SK-N-SH (cell line): ENCODE results near the gene MUSK. TPM values are rescaled to one million over a fixed set of nuclear protein-coding genes. Genes with fewer than 3 reads are reported as not detected.

Experiments
- CTCF ChIA-PET: fragments of 300-600, 350-600 bp; formaldehyde crosslinking; extraction: SDS; loops from one replicate; lab custom pipeline; 2021; lab: Yijun Ruan, JAX
- POLR2A ChIA-PET: fragments of 350-600 bp; sonication (Branson Sonifier 250); formaldehyde crosslinking; extraction: SDS; loops from one replicate; lab custom pipeline; 2020; ENCODE audit warnings: antibody characterized with exemption, inconsistent platforms; lab: Yijun Ruan, JAX
- DNase-seq: peaks from one replicate; pipeline ENCODE4 v3.0.0; 2012
- H2AFZ ChIP-seq: fragments of 200-600 bp; sonication (generic); 2 replicates; pipeline ENCODE4 v1.8.1; 2016; ENCODE audit warnings: antibody characterized with exemption, mild to moderate bottlenecking, low read depth
- H3F3A ChIP-seq: fragments of 200-600 bp; sonication (generic); replicated peaks from 2 replicates; pipeline ENCODE3; 2016; ENCODE audit warnings: antibody characterized with exemption, mild to moderate bottlenecking; ENCODE audit not compliant: insufficient read depth
- H3K27ac ChIP-seq, 2 experiments: fragments of 200-500 bp in 1 of 2; fragments of 200-600 bp in 1 of 2; sonication (Bioruptor generic) in 1 of 2; sonication (generic), shearing (Covaris generic) in 1 of 2; 2 replicates each; pipeline versions ENCODE4 v1.5.1 to v1.6.1; 2014 to 2016; ENCODE audit warnings: low read depth in 2 of 2, inconsistent platforms in 1 of 2, low read length in 1 of 2, mild to moderate bottlenecking in 1 of 2, mixed read lengths in 1 of 2
- H3K27me3 ChIP-seq: fragments of 200-600 bp; sonication (generic), shearing (Covaris generic); 2 replicates; pipeline ENCODE4 v1.6.1; 2016; ENCODE audit warnings: mixed run types; ENCODE audit not compliant: insufficient read depth
- H3K36me3 ChIP-seq, 2 experiments: fragments of 200-500 bp in 1 of 2; fragments of 200-600 bp in 1 of 2; sonication (Bioruptor generic) in 1 of 2; sonication (generic) in 1 of 2; replicated peaks in 1 of 2; 2 replicates each; pipeline versions ENCODE3 to v1.5.1; 2014 to 2016; ENCODE audit warnings: low read length in 1 of 2, mild to moderate bottlenecking in 1 of 2; ENCODE audit not compliant: insufficient read depth in 2 of 2, control insufficient read depth in 1 of 2
- H3K4me1 ChIP-seq, 2 experiments: fragments of 200-500 bp in 1 of 2; fragments of 200-600 bp in 1 of 2; sonication (Bioruptor generic) in 1 of 2; sonication (generic), shearing (Covaris generic) in 1 of 2; 2 replicates each; pipeline versions ENCODE4 v1.5.1 to v1.6.1; 2014 to 2016; ENCODE audit warnings: low read depth in 1 of 2, low read length in 1 of 2, mixed run types in 1 of 2; ENCODE audit not compliant: insufficient read depth in 2 of 2, control insufficient read depth in 1 of 2
- H3K4me2 ChIP-seq: fragments of 200-600 bp; sonication (generic), shearing (Covaris generic); 2 replicates; pipeline ENCODE4 v1.6.1; 2017; ENCODE audit warnings: mixed run types
- H3K4me3 ChIP-seq, 2 experiments: fragments of 200-500 bp in 1 of 2; fragments of 200-600 bp in 1 of 2; sonication (Bioruptor generic) in 1 of 2; sonication (generic), shearing (Covaris generic) in 1 of 2; 2 replicates each; pipeline versions ENCODE4 v1.5.1 to v1.8.1; 2014 to 2016; ENCODE audit warnings: low read depth in 2 of 2, inconsistent platforms in 1 of 2, low read length in 1 of 2, mild to moderate bottlenecking in 1 of 2, mixed read lengths in 1 of 2, moderate library complexity in 1 of 2
- H3K79me2 ChIP-seq: fragments of 200-600 bp; sonication (generic); 2 replicates; pipeline ENCODE4 v1.8.1; 2017; ENCODE audit warnings: mild to moderate bottlenecking; ENCODE audit not compliant: insufficient read depth
- H3K9ac ChIP-seq: fragments of 200-600 bp; sonication (generic); 2 replicates; pipeline ENCODE4 v1.6.1; 2017; ENCODE audit warnings: mixed run types
- H3K9me2 ChIP-seq: fragments of 200-600 bp; sonication (generic); 2 replicates; pipeline ENCODE4 v1.6.1; 2017; ENCODE audit warnings: mixed run types
- H3K9me3 ChIP-seq: fragments of 200-600 bp; sonication (generic); 2 replicates; pipeline ENCODE4 v1.6.1; 2017; ENCODE audit warnings: mixed run types, mild to moderate bottlenecking, moderate library complexity
- H4K20me1 ChIP-seq: fragments of 200-600 bp; sonication (generic); 2 replicates; pipeline ENCODE4 v1.6.1; 2017; ENCODE audit warnings: mild to moderate bottlenecking, mixed run types; ENCODE audit not compliant: insufficient read depth
- CHD2 ChIP-seq: fragments of 150-350 bp; IDR thresholded peaks from 2 replicates; pipeline ENCODE4 v1.6.1; 2018; ENCODE audit warnings: low read length; ENCODE audit not compliant: partially characterized antibody
- ELF1 ChIP-seq: IDR thresholded peaks from 2 replicates; pipeline ENCODE4 v1.4.0; 2012
- EZH2phosphoT487 ChIP-seq: fragments of 200-600 bp; sonication (generic); IDR thresholded peaks from 2 replicates; pipeline ENCODE4 v1.6.1; 2017; ENCODE audit warnings: low read depth, mixed run types, mild to moderate bottlenecking, antibody characterized with exemption, moderate library complexity, borderline replicate concordance
- FOSL2 ChIP-seq: IDR thresholded peaks from 2 replicates; pipeline ENCODE4 v1.4.0; 2012; ENCODE audit warnings: low read depth, mild to moderate bottlenecking, moderate library complexity, borderline replicate concordance
- FOXJ3 ChIP-seq: sonication (generic); formaldehyde crosslinking; IDR thresholded peaks from 2 replicates; pipeline ENCODE4 v1.5.1; 2020; ENCODE audit warnings: mild to moderate bottlenecking, missing genetic modification reagents
- FOXM1 ChIP-seq: IDR thresholded peaks from 2 replicates; pipeline ENCODE4 v1.4.0; 2012; ENCODE audit warnings: low read depth, mild to moderate bottlenecking
- MAX ChIP-seq: IDR thresholded peaks from 2 replicates; pipeline ENCODE4 v1.4.0; 2012; ENCODE audit warnings: low read depth
- MEF2A ChIP-seq: IDR thresholded peaks from 2 replicates; pipeline ENCODE4 v1.4.0; 2012; ENCODE audit warnings: low read depth, borderline replicate concordance
- NFIC ChIP-seq: IDR thresholded peaks from 2 replicates; pipeline ENCODE4 v1.4.0; 2012; ENCODE audit warnings: borderline replicate concordance
- PBX3 ChIP-seq: IDR thresholded peaks from 2 replicates; pipeline ENCODE4; 2012
- RCOR1 ChIP-seq: fragments of 150-350 bp; IDR thresholded peaks from 2 replicates; pipeline ENCODE4 v1.6.1; 2017; ENCODE audit warnings: antibody characterized with exemption, low read length
- REST ChIP-seq: IDR thresholded peaks from 2 replicates; pipeline ENCODE4 v1.6.1; 2012; ENCODE audit warnings: mild to moderate bottlenecking, low read depth, low read length, moderate library complexity
- RXRA ChIP-seq: IDR thresholded peaks from 2 replicates; pipeline ENCODE4 v1.4.0; 2012; ENCODE audit warnings: low read depth, mild to moderate bottlenecking, borderline replicate concordance
- SIN3A ChIP-seq: IDR thresholded peaks from 2 replicates; pipeline ENCODE4 v1.6.1; 2012; ENCODE audit warnings: low read depth, mild to moderate bottlenecking, low read length, moderate library complexity, borderline replicate concordance
- SMC3 ChIP-seq: IDR thresholded peaks from 2 replicates; pipeline ENCODE4 v1.6.1; 2012; ENCODE audit warnings: low read depth, low read length, improper control_type of control experiment
- TAF1 ChIP-seq: IDR thresholded peaks from 2 replicates; pipeline ENCODE4 v1.6.1; 2012; ENCODE audit warnings: low read depth, mild to moderate bottlenecking, low read length, moderate library complexity, borderline replicate concordance
- TCF12 ChIP-seq: IDR thresholded peaks from 2 replicates; pipeline ENCODE4 v1.4.0; 2012
- USF1 ChIP-seq: IDR thresholded peaks from 2 replicates; pipeline ENCODE4 v1.4.0; 2012; ENCODE audit warnings: low read depth, borderline replicate concordance
- YY1 ChIP-seq: IDR thresholded peaks from 2 replicates; pipeline ENCODE4 v1.4.0; 2012; ENCODE audit warnings: low read depth, mild to moderate bottlenecking
- WGBS: methylation state at CpG from one replicate; pipeline ENCODE4 v1.1.6; 2017; ENCODE audit warnings: low lambda C conversion rate; 5-methylcytosine and 5-hydroxymethylcytosine counted together
- polyA plus RNA-seq, 3 experiments: library from polyadenylated mRNA; depleted of rRNA; stranded (reverse); fragments of >200 nt; gene quantifications; 2 replicates each; pipeline ENCODE4 v1.2.3, GENCODE V29; 2012

MUSK gene
- polyA plus RNA-seq, 1 of the 3 experiments (the other 2 are of a cell fraction) = not detected

- no peak for TF ChIP-seq MEF2A
- no peak for TF ChIP-seq SMC3
- no peak for TF ChIP-seq FOXM1
- no peak for TF ChIP-seq ELF1
- TF ChIP-seq NFIC = peak; percentile 63
- TF ChIP-seq USF1 = no peak
- no peak for TF ChIP-seq EZH2phosphoT487
- no peak for TF ChIP-seq TAF1
- TF ChIP-seq PBX3 = peak; percentile 43
- TF ChIP-seq YY1 = no peak
- TF ChIP-seq TCF12 = peak; percentile 69
- no peak for TF ChIP-seq REST
- TF ChIP-seq FOSL2 = peak; percentile 10; the same call in 1 of the 2 replicates
- no peak for TF ChIP-seq FOXJ3 (CRISPR knock-in tag)
- TF ChIP-seq SIN3A = no peak
- no peak for TF ChIP-seq CHD2
Measured at GRCh38 chr9:110745676-110746075, 77.1 kb downstream of the MUSK start (continued).

- Histone ChIP-seq H3K9ac (no peak overlapping the region), H3K27me3 (no peaks in the 10 kb centered on the region), H3K4me2 (peak overlapping the region; percentile 42), H3K36me3 (no peaks in the 10 kb centered on the region), H3K27ac (peak overlapping the region in 1 of 2 experiments; percentile 88; a peak in 3 of 4 replicates), H3F3A (peaks cover 17% of the 10 kb centered on the region), H3K9me2 (no peaks in the 10 kb centered on the region), H3K79me2 (no peaks in the 10 kb centered on the region), H4K20me1 (no peaks in the 10 kb centered on the region), H3K4me1 (peaks cover 12 to 42% of the 10 kb centered on the region in 2 experiments), H3K4me3 (no peak overlapping the region), H2AFZ (no peak overlapping the region)
- WGBS = 92% methylated on average over 4 of the region's 4 CpGs
- DNase-seq = no peak
- ChIA-PET POLR2A (no interaction called here), CTCF (no interaction called here)
- TF ChIP-seq YY1 (no peak), RXRA (no peak), MAX (no peak), RCOR1 (no peak), USF1 (no peak)
- TF ChIP-seq, all 33 proteins: peak for 0
- H3K9me3 ChIP-seq = no peaks in the 10 kb centered on the region
Measured at GRCh38 chr9:110746211-110746930, 77.8 kb downstream of the MUSK start.
